ENCODE measurements around the gene MIA2.

- TF ChIP-seq, protein P1, sequence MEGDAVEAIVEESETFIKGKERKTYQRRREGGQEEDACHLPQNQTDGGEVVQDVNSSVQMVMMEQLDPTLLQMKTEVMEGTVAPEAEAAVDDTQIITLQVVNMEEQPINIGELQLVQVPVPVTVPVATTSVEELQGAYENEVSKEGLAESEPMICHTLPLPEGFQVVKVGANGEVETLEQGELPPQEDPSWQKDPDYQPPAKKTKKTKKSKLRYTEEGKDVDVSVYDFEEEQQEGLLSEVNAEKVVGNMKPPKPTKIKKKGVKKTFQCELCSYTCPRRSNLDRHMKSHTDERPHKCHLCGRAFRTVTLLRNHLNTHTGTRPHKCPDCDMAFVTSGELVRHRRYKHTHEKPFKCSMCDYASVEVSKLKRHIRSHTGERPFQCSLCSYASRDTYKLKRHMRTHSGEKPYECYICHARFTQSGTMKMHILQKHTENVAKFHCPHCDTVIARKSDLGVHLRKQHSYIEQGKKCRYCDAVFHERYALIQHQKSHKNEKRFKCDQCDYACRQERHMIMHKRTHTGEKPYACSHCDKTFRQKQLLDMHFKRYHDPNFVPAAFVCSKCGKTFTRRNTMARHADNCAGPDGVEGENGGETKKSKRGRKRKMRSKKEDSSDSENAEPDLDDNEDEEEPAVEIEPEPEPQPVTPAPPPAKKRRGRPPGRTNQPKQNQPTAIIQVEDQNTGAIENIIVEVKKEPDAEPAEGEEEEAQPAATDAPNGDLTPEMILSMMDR (IDR thresholded peaks at IDR 0.05; ENCODE audit: insufficient read depth, low read length): no peak
- TF ChIP-seq POLR2AphosphoS5 (IDR thresholded peaks at IDR 0.05; ENCODE audit: low read depth): no peak
Measured at GRCh38 chr14:39428118-39428517, 194.4 kb downstream of the MIA2 start.
